Testis (tissue), 3 donors: ENCODE results near the gene SAC3D1. TPM values are rescaled to one million over a fixed set of nuclear protein-coding genes. Genes with fewer than 3 reads are reported as not detected.

Experiments used
- DNase-seq: peaks from one replicate; pipeline ENCODE4 v3.0.0-alpha.2; 2019
- H3K27ac ChIP-seq, 2 donors: fragments of 200-600 bp; sonication (generic); one replicate each; pipeline ENCODE4 v1.5.1; 2019
- H3K27me3 ChIP-seq: fragments of 200-600 bp; sonication (generic); one replicate; pipeline ENCODE4 v1.5.1; 2019
- H3K36me3 ChIP-seq: fragments of 200-600 bp; sonication (generic); one replicate; pipeline ENCODE4 v1.5.1; 2017; ENCODE audit warnings: low read depth; ENCODE audit errors: missing control alignments
- H3K4me1 ChIP-seq: fragments of 200-600 bp; sonication (generic); one replicate; pipeline ENCODE4 v1.5.1; 2019
- H3K4me3 ChIP-seq, 2 donors: fragments of 200-600 bp; sonication (generic); one replicate each; pipeline ENCODE4 v1.5.1; 2017 to 2019
- H3K9me3 ChIP-seq: fragments of 200-600 bp; sonication (generic); one replicate; pipeline ENCODE4 v1.5.1; 2017
- CTCF ChIP-seq, 3 experiments: fragments of 450-650 bp in 2 of 3; fragments of 200-600 bp in 1 of 3; sonication (generic) in 1 of 3; IDR thresholded peaks; one replicate each; pipeline ENCODE4 v1.5.1; 2016 to 2019; ENCODE audit warnings: antibody characterized with exemption in 3 of 3, mild to moderate bottlenecking in 2 of 3, moderate library complexity in 1 of 3
- POLR2A ChIP-seq: fragments of 450-650 bp; IDR thresholded peaks from one replicate; pipeline ENCODE4 v1.6.1; 2017; ENCODE audit warnings: antibody characterized with exemption, mild to moderate bottlenecking, moderate library complexity
- WGBS, 2 donors: methylation state at CpG; one replicate each; pipeline ENCODE4 v1.1.5; 2018; 5-methylcytosine and 5-hydroxymethylcytosine counted together
- intact Hi-C: fragments of 100-400 bp; cut with DNase I; formaldehyde crosslinking; loops from one replicate; pipeline ENCODE4 v1.15.1; 2023; ENCODE audit warnings: low total_unique reads
- polyA plus RNA-seq: library from polyadenylated mRNA; stranded (reverse); fragments of 350-450 nt; fragmentation: Illumina TruSeq; extraction: RNeasy Lipid Tissue Mini Kit (QIAGEN cat#74804); gene quantifications from one replicate; pipeline ENCODE4 v1.2.3, GENCODE V29; 2014; ENCODE audit warnings: low read depth, low replicate concordance; ENCODE audit not compliant: insufficient read depth
- total RNA-seq, 2 donors: library from RNA; depleted of rRNA; stranded (reverse); fragments of >200 nt; gene quantifications; one replicate each; pipeline ENCODE4 v1.2.3, GENCODE V29; 2016

The SAC3D1 gene
- total and polyA plus RNA-seq, 3 donors from 2014 or later = 40.5 to 63.5 (median 41.0) TPM

- intact Hi-C loops = no loop called here
- no peaks in the 10 kb centered on the region for H3K4me1 ChIP-seq
- no peak overlapping the region for H3K4me3 ChIP-seq
- H3K9me3 ChIP-seq = no peaks in the 10 kb centered on the region
- 74 to 78% methylated on average over 7 of the region's 7 CpGs for WGBS, 2 donors
- no peak for DNase-seq
- no peak overlapping the region for H3K27ac ChIP-seq
- no peaks in the 10 kb centered on the region for H3K27me3 ChIP-seq
- no peaks in the 10 kb centered on the region for H3K36me3 ChIP-seq
- no peak for TF ChIP-seq POLR2A
- TF ChIP-seq CTCF (IDR thresholded peaks at IDR 0.05) = no peak
Observed at GRCh38 chr11:65008016-65008415, 33.0 kb upstream of the SAC3D1 start.

- Histone ChIP-seq H3K4me1 (no peaks in the 10 kb centered on the region), H3K4me3 (no peak overlapping the region), H3K36me3 (no peaks in the 10 kb centered on the region), H3K27me3 (no peaks in the 10 kb centered on the region), H3K27ac (no peak overlapping the region), H3K9me3 (no peaks in the 10 kb centered on the region)
- intact Hi-C loops = no loop called here
- 92 to 93% methylated on average over 2 of the region's 2 CpGs for WGBS, 2 donors
- TF ChIP-seq CTCF (IDR thresholded peaks at IDR 0.05) (no peak), POLR2A (no peak)
- no peak for DNase-seq
Observed at GRCh38 chr11:65008873-65009272, 32.1 kb upstream of the SAC3D1 start.

- Histone ChIP-seq H3K27me3 (no peaks in the 10 kb centered on the region), H3K4me3 (peak overlapping the region; percentile 55 to 88), H3K9me3 (no peaks in the 10 kb centered on the region), H3K4me1 (no peaks in the 10 kb centered on the region), H3K36me3 (no peaks in the 10 kb centered on the region), H3K27ac (peak overlapping the region; percentile 90 to 98)
- intact Hi-C loops = loop anchor here (10.0 kb wide), 2 partner anchors 101 to 169 kb away; partner anchors contain the start of genes CDC42BPG, TM7SF2 and ZNHIT2
- peak; percentile 94 for DNase-seq
- TF ChIP-seq CTCF (IDR thresholded peaks at IDR 0.05) (peak; percentile 73 to 86 (median 80)), POLR2A (no peak)
- WGBS, 2 donors = 8 to 13% methylated on average over 10 to 21 of the region's 22 CpGs
Observed at GRCh38 chr11:65013130-65013887, 27.7 kb upstream of the SAC3D1 start.

GRCh38 chr11:65013888-65014725, 26.9 kb upstream of the SAC3D1 start, which contains the start of gene ARL2:
TSS of gene ARL2 (plus strand) at chr11:65014160. CDS start at chr11:65014208, 48 bp downstream.
- TF ChIP-seq CTCF (IDR thresholded peaks at IDR 0.05) = peak; percentile 85 to 92 (median 86)
- no peak for TF ChIP-seq POLR2A
- H3K36me3 ChIP-seq = no peaks in the 10 kb centered on the region
- no peaks in the 10 kb centered on the region for H3K4me1 ChIP-seq
- H3K27me3 ChIP-seq = no peaks in the 10 kb centered on the region
- DNase-seq = peak; percentile 94
- peak within 1 kb of the TSS; percentile 55 to 88 for H3K4me3 ChIP-seq
- H3K9me3 ChIP-seq = no peaks in the 10 kb centered on the region
- peak within 1 kb of the TSS; percentile 90 to 98 for H3K27ac ChIP-seq
- WGBS, 2 donors = 0 to 1% methylated on average over 2 to 48 of the region's 96 CpGs
- intact Hi-C loops = loop anchor here (10.0 kb wide), 2 partner anchors 101 to 169 kb away; partner anchors contain the start of genes CDC42BPG, TM7SF2 and ZNHIT2
